GM12873 (cell line): ENCODE results near the gene KCTD16.

Experiments used
- TF ChIP-seq, protein P1 (sequence below): IDR thresholded peaks from 2 replicates; pipeline ENCODE4 v1.5.1; 2012; ENCODE audit warnings: low read depth, mild to moderate bottlenecking, moderate library complexity, low read length, control low read depth; ENCODE audit not compliant: insufficient read depth; ENCODE audit errors: missing control alignments

The KCTD16 gene

DNA sequence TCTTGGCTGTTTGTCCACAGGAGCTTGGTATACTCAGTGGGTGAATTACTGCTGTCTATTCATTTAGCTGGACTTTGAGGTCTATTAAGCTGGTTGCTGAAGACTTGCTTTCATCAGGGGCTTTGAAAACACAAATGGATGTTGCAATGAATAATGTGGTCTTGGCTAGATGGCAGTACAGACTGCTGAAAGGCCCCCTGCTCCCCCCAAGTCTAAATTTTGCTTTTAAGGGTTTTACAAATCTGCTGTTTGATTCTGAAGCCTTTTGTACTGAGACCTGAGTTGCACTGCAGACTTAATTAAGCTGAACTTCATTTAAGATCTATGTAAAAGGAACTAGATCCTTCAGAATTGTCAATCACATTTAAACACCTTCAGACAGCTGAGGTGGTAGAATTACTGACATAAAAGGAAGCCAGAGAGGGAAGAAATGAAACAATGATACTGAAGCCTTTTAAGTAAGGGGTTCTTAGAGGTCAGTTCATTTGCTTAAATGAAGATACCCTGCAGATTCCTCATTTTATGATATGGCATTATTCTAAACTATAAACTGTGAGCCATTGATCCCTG lies 37.3 kb downstream of the KCTD16 start:
- TF ChIP-seq, protein P1, sequence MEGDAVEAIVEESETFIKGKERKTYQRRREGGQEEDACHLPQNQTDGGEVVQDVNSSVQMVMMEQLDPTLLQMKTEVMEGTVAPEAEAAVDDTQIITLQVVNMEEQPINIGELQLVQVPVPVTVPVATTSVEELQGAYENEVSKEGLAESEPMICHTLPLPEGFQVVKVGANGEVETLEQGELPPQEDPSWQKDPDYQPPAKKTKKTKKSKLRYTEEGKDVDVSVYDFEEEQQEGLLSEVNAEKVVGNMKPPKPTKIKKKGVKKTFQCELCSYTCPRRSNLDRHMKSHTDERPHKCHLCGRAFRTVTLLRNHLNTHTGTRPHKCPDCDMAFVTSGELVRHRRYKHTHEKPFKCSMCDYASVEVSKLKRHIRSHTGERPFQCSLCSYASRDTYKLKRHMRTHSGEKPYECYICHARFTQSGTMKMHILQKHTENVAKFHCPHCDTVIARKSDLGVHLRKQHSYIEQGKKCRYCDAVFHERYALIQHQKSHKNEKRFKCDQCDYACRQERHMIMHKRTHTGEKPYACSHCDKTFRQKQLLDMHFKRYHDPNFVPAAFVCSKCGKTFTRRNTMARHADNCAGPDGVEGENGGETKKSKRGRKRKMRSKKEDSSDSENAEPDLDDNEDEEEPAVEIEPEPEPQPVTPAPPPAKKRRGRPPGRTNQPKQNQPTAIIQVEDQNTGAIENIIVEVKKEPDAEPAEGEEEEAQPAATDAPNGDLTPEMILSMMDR = no peak

DNA sequence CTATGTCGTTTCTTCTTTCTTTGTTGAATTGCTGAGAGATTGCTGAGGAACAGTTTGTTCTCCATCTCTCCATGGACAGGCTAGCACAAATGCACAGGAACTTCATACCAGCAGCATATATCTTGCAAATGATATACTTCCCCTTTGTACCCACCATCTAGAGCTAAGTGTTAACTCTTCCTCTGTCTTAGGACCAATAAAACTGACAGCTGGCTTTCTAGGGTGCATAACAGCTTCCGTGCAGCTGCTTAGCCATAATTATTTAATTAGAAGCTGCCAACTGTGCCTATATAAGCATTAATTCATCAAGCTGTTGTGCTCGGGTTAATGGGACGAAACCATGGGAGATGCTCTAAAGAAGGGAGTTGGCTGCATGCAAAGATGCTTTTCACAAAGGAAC lies 38.7 kb downstream of the KCTD16 start:
- TF ChIP-seq, protein P1 = no peak

DNA sequence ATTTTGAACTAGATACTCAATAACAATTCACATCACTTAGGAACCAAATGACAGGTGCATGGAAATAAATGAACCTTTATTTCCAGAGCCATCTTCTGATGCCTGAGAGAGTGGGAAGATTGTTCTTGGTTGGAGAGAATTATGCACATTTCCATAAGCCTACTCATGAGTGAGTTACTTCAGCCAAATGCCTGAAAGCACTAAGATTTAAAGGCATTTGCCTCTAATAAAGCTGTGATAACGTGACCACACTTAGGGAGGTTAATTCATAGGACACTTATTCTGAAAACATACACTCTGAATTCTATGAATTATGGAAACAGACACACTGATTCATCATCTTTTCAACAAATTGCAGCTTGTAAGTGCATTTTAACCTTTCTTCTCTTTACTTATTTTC lies 40.0 kb downstream of the KCTD16 start:
- TF ChIP-seq, protein P1 = no peak

DNA sequence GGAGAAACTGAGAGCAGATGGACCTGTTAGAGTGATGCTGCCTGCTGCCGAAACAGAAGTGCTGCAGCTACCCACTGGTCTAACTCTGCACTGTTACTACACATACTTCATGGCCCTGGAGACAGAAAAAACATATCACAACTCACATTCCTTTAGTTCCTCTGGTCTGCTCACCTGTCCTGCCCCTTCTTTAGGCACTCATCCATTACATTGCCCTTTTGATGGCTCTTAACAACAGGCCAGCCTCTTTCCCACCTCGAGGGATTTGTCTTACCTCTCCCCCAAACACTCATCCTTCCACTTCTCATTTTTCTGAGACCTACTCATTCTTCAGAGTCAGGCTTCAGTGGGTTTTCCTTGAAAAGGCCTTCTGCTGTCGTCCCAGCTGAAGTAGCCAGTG lies 49.2 kb downstream of the KCTD16 start:
- TF ChIP-seq, protein P1 = no peak

DNA sequence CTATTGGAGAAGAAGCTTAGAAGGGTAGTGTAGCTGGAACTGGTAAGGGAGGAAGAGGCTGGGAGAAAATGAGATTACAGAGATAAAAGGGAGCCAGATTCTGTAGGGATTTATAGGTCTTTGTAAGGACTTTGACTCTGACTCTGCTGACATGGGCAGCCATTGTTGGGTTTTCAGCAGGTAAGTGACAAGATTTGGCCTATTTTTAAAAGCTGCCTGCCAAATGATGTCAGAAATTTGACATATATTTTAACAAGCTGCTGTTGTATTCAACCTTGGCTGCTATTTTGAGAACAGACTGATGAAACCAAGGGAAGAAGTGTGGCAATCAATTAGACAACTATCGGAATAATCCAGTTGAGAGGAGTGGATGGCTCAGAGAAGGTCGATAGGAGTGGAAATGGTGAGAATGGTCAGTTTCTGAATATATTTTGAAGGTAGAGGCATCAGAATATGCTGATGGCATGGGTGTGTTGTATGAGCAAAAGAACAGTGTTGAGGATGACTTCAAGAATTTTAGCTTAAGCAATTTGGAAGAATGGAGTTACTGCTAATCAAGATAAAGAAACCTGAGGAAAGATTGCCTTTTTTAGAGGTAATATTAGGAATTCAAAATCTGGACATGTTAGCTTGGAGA lies 56.8 kb downstream of the KCTD16 start:
- TF ChIP-seq, protein P1 = no peak

DNA sequence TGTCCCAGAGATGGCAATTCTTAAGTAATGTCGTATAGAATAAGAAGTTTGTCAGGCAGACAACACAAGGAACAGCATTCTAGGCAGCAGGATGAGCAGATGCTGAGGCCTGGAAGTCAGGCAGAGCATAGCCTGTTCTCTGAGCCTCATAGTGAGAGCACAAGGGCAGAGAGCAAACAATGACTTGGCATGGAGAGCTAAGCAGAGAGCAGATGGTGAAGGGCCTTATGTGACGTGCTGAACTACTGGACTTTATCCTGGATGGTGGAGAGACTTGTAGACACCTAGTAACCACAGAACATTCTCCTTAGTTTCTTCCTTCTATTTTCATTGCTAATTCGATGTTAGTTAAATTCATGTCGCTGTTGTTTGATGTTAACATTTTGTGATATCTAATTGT lies 60.1 kb downstream of the KCTD16 start:
- TF ChIP-seq, protein P1 = no peak

DNA sequence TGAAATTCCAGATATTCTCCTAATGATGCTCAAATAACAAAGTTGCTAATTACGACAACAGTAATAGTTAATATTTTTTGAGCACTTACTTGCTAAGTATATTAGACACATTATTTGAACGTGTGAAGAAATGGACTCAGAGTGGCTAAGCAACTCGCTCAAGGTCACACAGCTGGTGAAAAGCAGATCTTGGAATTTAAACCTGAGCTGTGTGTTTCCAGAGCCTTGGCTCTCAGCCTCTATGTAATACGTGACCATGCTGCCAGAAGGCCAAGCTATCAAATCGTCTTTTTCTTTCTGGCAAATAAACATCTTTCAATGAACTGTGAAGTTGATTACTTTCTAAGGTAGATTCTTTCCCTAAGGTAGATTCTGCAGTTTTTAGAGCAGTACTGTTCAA lies 61.6 kb downstream of the KCTD16 start:
- TF ChIP-seq, protein P1 = no peak
